Measurements from ENCODE around the gene KLK11. TPM values are rescaled to one million over a fixed set of nuclear protein-coding genes. Genes with fewer than 3 reads are reported as not detected.

The KLK11 gene
- total RNA-seq, result not detected

DNA sequence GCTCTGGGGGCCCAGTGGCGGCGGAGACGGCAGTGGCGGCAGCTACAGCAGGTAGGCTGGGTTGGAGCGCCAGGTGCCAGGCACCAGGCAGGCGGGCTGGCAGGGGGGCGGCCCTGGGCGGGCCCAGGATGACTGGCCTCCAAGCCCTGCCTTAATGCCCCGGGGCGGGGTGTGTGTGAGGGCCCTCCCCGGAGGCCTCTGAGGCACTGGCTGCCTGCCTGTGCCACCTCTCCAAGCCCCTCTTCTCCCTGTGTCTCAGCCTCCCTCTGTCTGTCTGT lies at the start of gene KLK11:
KLK11 (minus strand) TSS at position 63 of the 278 bp plus-strand sequence. CDS start 985 bp downstream, outside the sequence.
- Histone ChIP-seq H3K9me3 (no peaks in the 10 kb centered on the region), H3K36me3 (no peaks in the 10 kb centered on the region), H3K4me3 (no peak within 1 kb of the TSS), H3K27ac (no peak within 1 kb of the TSS), H3K4me1 (no peaks in the 10 kb centered on the region), H3K27me3 (no peaks in the 10 kb centered on the region)
- TF ChIP-seq, protein P1, sequence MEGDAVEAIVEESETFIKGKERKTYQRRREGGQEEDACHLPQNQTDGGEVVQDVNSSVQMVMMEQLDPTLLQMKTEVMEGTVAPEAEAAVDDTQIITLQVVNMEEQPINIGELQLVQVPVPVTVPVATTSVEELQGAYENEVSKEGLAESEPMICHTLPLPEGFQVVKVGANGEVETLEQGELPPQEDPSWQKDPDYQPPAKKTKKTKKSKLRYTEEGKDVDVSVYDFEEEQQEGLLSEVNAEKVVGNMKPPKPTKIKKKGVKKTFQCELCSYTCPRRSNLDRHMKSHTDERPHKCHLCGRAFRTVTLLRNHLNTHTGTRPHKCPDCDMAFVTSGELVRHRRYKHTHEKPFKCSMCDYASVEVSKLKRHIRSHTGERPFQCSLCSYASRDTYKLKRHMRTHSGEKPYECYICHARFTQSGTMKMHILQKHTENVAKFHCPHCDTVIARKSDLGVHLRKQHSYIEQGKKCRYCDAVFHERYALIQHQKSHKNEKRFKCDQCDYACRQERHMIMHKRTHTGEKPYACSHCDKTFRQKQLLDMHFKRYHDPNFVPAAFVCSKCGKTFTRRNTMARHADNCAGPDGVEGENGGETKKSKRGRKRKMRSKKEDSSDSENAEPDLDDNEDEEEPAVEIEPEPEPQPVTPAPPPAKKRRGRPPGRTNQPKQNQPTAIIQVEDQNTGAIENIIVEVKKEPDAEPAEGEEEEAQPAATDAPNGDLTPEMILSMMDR (IDR thresholded peaks at IDR 0.05), result no peak
- no peak for DNase-seq (ENCODE audit: low spot score in 2 of 2)
- intact Hi-C loops (cut with DNase I), result no loop called here

DNA sequence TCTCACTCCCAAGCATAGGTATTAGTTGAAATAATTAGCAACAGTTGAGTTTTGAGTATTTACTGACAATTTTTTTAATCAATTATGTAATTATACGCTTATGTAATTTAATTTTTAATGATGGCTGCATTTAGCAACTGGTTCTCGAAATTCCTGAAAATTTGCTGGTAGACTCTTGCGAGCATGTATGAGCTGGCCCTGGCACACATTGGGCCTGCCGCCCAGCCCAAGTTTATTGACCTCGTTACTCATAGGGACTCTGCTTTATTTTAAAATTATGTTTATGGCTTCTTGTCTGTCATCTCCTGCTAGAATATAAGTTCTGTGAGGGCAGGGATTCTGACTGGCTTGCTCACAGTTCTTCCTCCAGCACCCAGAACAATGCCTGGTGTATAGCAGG lies 49.6 kb upstream of the KLK11 start:
- DNase-seq (ENCODE audit: low spot score in 2 of 2), result no peak
- Histone ChIP-seq H3K4me1 (no peaks in the 10 kb centered on the region), H3K36me3 (no peaks in the 10 kb centered on the region), H3K9me3 (peaks cover 0 to 16% of the 10 kb centered on the region in 2 donors), H3K4me3 (no peak overlapping the region), H3K27me3 (no peaks in the 10 kb centered on the region), H3K27ac (no peak overlapping the region)
- intact Hi-C loops (cut with DNase I), result no loop called here
- TF ChIP-seq, protein P1 (IDR thresholded peaks at IDR 0.05), result no peak

DNA sequence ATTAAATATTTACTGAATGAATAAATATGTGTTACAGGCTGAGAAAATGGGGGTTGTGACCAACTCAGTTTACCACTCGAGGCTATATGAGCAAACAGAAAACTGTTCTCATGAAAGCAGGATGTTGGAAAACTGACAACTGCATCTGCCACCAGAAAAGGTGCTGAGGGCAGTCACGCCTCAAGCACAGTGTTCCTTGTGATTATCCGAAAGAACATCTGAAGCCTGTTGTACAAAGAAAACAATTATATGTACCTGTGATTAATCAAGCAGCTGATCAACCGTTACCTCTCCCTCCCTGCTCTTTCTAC lies 44.6 kb upstream of the KLK11 start:
- intact Hi-C loops (cut with DNase I), result no loop called here
- DNase-seq (ENCODE audit: low spot score in 2 of 2), result no peak
- Histone ChIP-seq H3K9me3 (peaks cover 0 to 16% of the 10 kb centered on the region in 2 donors), H3K4me1 (no peaks in the 10 kb centered on the region), H3K27ac (no peak overlapping the region), H3K4me3 (no peak overlapping the region), H3K36me3 (no peaks in the 10 kb centered on the region), H3K27me3 (no peaks in the 10 kb centered on the region)
- TF ChIP-seq, protein P1 (IDR thresholded peaks at IDR 0.05), result no peak

GRCh38 chr19:51070334-51071094 lies 44.1 kb upstream of the KLK11 start:
- TF ChIP-seq, protein P1 (IDR thresholded peaks at IDR 0.05), result no peak
- DNase-seq (ENCODE audit: low spot score in 2 of 2), result no peak
- H3K9me3 ChIP-seq, result peaks cover 0 to 16% of the 10 kb centered on the region in 2 donors
- no peaks in the 10 kb centered on the region for H3K4me1 ChIP-seq
- intact Hi-C loops (cut with DNase I), result no loop called here
- H3K4me3 ChIP-seq, result no peak overlapping the region
- no peak overlapping the region for H3K27ac ChIP-seq
- no peaks in the 10 kb centered on the region for H3K27me3 ChIP-seq
- no peaks in the 10 kb centered on the region for H3K36me3 ChIP-seq

DNA sequence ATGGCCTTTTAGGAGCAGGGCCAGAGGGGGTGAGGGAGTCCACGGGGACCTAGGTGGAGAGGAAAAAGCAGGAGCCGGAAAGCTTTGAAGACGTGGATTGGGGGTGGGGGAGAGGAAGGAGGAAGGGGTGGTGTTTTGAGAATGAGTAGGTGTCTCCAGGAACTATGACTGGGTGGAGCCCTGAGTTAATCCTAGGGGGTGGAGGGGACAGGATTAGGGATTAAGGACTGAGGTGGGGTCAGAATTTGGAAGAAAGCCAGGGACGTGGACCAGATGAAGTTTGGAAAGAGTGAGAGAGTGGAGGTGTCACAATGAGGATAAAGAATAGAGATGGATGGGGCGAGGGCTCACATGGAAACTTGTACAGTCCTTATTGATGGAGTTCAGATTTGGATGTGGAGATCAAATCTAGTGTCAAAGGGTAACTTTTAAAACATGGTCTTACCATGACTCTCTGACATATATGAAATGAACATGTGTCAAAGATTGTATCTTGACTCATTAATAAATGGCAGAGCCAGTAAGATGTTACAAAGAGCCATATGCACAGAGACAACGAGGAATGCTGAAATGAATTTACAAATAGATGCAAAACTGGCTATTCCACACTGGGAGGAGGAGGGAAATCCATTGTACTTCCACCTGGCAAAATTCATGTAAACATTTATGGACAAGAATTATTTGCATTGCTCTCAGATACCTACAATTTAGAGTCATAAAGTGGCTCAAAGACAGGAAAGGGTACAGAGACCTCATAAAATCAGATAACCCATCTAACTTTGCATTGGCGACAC lies 40.2 kb upstream of the KLK11 start:
- H3K9me3 ChIP-seq, result no peaks in the 10 kb centered on the region
- H3K4me3 ChIP-seq, result no peak overlapping the region
- H3K27ac ChIP-seq, result no peak overlapping the region
- no peaks in the 10 kb centered on the region for H3K4me1 ChIP-seq
- H3K36me3 ChIP-seq, result no peaks in the 10 kb centered on the region
- H3K27me3 ChIP-seq, result no peaks in the 10 kb centered on the region
- TF ChIP-seq, protein P1 (IDR thresholded peaks at IDR 0.05), result no peak
- intact Hi-C loops (cut with DNase I), result no loop called here
- no peak for DNase-seq (ENCODE audit: low spot score in 2 of 2)
